K562 treated with DMSO at 1 percent for 4 hours (cell line): ENCODE results near the gene MYO1C. TPM values are rescaled to one million over a fixed set of nuclear protein-coding genes. Genes with fewer than 3 reads are reported as not detected.

ENCODE experiments used
- total RNA-seq: library from RNA; unstranded; fragments of 300-600 nt; gene quantifications from 2 replicates; pipeline ENCODE4 v1.2.3, GENCODE V29; 2022; ENCODE audit not compliant: insufficient read depth

Gene MYO1C
- 24.7 and 26.9 TPM in 2 replicates for total RNA-seq

GRCh38 chr17:1492249-1493206 lies at the start of gene MYO1C:
MYO1C (minus strand) TSS chr17:1492686; CDS start chr17:1492487, 199 bp downstream.

GRCh38 chr17:1516388-1517161 lies 24.1 kb upstream of the MYO1C start, which contains the start of gene INPP5K:
INPP5K (minus strand) TSS chr17:1516612; CDS start chr17:1516499, 113 bp downstream.

GRCh38 chr17:1455797-1456599 lies 36.5 kb downstream of the MYO1C start, which contains the start of gene CRK:
CRK (minus strand) TSS chr17:1456232; CDS start chr17:1456117, 115 bp downstream.

Other genes starting within 250 kb of the MYO1C start
- not detected in 2 replicates for gene BHLHA9, start 222.2 kb downstream of the MYO1C start, total RNA-seq
- gene TRARG1, start 213.0 kb downstream of the MYO1C start, total RNA-seq, result not detected in 2 replicates
- 184 and 201 TPM in 2 replicates for gene YWHAE, start 92.5 kb downstream of the MYO1C start, total RNA-seq
- 15.7 and 21.2 TPM in 2 replicates for gene CRK, start 36.5 kb downstream of the MYO1C start, total RNA-seq
- gene INPP5K, start 23.9 kb upstream of the MYO1C start, total RNA-seq, result 22.7 and 27.5 TPM in 2 replicates
- gene PITPNA, start 70.1 kb upstream of the MYO1C start, total RNA-seq, result 30.7 and 35.8 TPM in 2 replicates
- 1.8 TPM in 2 replicates for gene SLC43A2, start 136.1 kb upstream of the MYO1C start, total RNA-seq
- gene SCARF1, start 153.0 kb upstream of the MYO1C start, total RNA-seq, result 5.1 and 8.9 TPM in 2 replicates
- gene RILP, start 157.2 kb upstream of the MYO1C start, total RNA-seq, result 44.9 and 58.1 TPM in 2 replicates
- 115 and 133 TPM in 2 replicates for gene PRPF8, start 192.2 kb upstream of the MYO1C start, total RNA-seq
- 1.8 and 2.3 TPM in 2 replicates for gene TLCD2, start 217.7 kb upstream of the MYO1C start, total RNA-seq
- 11.7 and 14.5 TPM in 2 replicates for gene WDR81, start 232.0 kb upstream of the MYO1C start, total RNA-seq